GM21717 (cell line): ENCODE measurements around the gene IPO9.
A peak's percentile ranks its signal among the peaks of the same experiment; 100 is the strongest.

ENCODE experiments used
- ATAC-seq: cut with Tn5 transposase; IDR thresholded peaks from one replicate; pipeline ENCODE4 v1.9.1; 2021; ENCODE audit warnings: mild to moderate bottlenecking, moderate library complexity; ENCODE audit not compliant: unreplicated experiment

IPO9 gene

GRCh38 chr1:201886103-201886885 lies 57.3 kb downstream of the IPO9 start:
- no peak for ATAC-seq

DNA sequence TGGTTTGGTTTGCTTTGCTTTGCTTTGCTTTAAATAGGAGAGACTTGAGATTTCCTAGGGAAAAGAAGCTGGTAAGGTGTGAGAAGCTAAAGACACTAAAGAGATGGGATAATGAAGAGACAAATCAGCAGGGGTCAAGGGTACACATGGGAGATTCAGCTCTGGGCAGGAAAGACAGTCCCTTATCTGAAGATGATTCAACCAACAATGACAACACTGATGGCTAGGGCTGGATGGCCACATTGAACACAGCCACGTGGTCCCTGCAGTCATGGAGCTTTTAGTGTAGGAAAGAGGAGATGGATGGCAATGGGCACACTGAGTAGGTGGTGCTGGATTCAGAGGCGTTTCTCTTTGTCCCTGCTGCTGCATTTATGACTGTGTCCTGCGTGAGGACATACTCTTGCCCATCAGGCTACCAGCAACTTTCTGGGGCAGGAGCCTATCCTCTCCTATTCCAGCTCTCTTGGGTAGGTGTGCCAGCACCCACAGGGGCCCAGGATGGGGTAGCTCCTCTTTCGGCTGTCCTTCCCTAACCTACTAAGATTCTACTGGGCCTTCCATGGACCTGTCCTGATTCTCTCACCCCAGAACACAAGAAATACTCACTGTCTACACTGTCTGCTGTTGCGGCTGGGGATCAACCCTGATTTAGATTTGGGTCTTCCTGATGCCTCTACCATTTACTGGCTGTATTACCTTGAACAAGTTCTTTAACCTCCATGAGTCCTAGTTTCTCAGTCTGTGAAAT lies 58.3 kb downstream of the IPO9 start:
- ATAC-seq = no peak

GRCh38 chr1:201888282-201889089 lies 59.5 kb downstream of the IPO9 start, which contains the start of gene SHISA4:
Gene SHISA4, plus strand, starts transcription at chr1:201888898. Its CDS starts 97 bp downstream, at chr1:201888995.
- ATAC-seq = no peak

- ATAC-seq = no peak
Observed at GRCh38 chr1:201889090-201889968, 60.4 kb downstream of the IPO9 start.

GRCh38 chr1:201890223-201890622 lies 61.3 kb downstream of the IPO9 start:
- no peak for ATAC-seq

DNA sequence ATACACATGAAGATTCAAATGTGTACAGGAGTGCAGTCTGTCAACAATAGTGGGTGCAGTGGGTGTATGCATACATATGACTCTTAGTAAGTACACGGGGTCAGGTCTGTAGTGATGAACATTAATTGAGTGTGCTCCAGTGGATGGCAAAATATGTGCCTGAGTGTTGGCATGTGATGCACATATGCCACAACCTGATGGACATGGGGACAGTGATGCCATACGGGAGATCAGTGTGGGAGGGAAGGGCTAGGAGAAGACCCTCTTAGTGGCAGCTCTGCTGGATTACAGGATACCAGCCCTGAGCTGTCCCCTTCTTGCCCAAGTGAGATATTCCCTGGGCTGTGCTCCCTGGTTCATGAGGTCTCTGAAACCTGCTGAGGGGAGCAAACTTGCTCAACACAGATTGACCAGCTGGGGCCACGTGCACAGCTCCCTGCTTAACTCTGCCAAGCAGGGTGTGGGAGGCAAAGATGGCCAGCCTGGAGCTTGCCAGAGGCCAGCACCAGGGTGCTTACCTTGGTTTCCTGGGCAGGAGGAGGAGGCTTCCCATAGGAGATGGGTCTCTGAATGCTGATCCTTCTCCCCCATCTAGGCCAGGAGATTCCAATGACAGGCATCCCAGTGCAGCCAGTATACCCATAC lies 62.0 kb downstream of the IPO9 start:
- ATAC-seq = no peak

DNA sequence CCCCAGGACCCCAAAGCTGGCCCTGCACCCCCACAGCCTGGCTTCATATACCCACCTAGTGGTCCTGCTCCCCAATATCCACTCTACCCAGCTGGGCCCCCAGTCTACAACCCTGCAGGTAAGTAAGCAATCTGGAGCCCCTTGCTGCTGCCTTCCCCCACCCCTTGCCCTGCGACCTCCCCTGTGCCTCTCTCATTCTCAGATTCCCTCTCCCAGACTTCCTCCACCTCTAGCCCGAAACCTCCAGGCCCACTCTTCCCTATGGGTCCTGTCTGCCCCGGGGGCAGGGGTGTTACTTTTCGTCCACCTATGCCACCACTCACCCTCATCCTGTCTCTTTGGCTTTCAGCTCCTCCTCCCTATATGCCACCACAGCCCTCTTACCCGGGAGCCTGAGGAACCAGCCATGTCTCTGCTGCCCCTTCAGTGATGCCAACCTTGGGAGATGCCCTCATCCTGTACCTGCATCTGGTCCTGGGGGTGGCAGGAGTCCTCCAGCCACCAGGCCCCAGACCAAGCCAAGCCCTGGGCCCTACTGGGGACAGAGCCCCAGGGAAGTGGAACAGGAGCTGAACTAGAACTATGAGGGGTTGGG lies 62.6 kb downstream of the IPO9 start:
- ATAC-seq = no peak

- ATAC-seq = no peak
Observed at GRCh38 chr1:201892211-201892610, 63.3 kb downstream of the IPO9 start.

DNA sequence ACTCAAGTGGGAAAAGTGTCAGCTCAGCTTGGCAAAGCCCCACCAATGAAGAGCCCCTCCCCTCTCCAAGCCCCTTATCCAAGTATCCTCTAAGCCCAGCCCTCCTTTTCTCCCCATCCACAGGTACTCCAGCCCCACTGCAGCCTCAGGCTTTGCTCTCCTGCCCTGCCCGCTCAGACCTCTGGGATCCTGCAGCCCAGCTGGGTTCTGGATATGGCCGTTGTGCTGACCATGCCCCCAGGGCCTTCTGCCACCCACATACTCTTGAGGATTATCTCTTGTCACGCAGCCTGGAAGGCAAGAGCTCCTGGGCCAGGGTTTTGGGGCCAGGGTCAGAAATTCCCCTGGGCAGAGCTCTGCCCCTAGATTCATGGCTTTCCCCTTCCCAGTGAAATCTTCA lies 64.5 kb downstream of the IPO9 start:
- ATAC-seq = no peak

DNA sequence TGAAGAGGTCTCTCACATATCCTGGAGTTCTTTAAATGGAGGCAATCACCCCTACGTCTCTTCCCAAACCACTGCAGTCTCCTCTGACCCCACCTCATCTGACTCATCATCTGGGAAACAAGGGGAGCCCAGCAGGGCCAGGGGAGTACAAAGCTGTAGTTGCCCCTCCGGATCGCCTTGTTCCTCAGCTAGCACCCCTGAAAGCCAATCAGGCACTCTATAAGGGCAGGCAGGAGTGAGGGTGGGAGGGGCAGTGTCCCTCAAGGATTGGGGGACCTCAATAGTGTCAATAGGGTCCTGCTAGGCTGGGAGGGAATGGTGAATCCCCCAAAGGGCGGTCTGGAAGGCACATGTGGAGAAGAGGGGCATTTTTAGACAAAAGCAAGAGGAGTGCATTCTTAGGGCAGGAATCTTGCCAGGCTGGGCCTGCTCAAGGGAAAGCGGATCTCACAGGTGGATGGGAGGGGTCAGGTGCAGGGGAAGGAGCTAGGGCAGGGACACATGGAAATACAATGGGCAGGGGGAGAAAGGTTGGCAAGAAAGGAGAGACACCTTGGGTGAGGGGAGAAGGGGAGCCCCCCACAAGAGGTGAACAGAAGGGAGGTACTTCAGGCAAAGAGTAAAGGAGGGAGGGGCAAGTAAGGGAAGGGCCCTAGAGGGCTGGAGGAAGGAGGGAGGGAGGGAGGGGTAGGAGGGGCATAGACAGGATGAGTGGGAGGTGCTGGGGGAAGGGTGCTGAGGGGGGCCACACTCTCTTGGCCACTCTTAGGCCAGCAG lies 65.6 kb downstream of the IPO9 start:
- ATAC-seq = no peak

GRCh38 chr1:201895120-201895665 lies 66.2 kb downstream of the IPO9 start:
- no peak for ATAC-seq

DNA sequence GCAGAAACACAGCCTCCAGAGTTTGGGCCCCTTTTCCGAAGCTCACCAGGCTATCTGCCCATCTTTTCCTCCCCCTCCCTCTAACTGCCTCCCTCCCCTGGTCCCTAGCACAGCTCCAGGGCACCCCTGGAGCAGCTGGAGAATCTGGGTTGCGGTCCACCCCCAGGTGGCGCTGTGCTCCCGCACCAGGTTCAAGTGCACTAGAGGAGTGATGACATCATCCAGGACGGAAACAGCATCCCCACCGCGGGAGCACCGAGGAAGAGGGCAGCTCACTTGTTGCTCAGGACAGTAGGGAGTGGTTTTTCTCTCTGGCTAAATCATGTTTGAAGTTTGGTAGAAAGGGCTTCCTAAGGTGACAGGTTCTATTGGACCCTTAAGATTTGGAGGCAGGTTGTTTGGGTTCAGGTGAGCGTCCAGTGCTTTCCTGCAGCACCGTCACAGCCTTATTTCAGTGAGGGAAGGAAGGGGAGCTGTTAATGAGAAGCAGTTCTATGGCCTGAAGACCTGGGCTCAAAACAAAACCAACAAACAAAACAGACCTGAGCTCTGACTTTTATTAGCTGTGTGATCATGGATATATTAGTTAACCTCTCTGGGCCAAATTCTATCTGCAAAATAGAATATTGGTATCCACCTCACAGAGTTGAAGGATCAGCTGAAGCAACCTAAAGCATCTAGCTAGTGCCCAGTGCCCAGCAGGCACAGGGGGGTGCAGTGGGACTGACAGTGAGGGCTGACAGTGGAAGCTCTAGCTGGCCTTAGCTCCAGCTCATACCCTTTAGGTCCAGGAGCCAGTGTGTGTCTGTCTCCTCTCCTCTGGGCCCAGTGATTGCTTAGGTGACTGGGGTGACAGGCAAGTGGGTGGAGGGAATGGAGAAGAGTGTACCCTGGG lies 67.2 kb downstream of the IPO9 start:
- peak; percentile 65 for ATAC-seq

GRCh38 chr1:201896951-201897391 lies 68.0 kb downstream of the IPO9 start:
- no peak for ATAC-seq

DNA sequence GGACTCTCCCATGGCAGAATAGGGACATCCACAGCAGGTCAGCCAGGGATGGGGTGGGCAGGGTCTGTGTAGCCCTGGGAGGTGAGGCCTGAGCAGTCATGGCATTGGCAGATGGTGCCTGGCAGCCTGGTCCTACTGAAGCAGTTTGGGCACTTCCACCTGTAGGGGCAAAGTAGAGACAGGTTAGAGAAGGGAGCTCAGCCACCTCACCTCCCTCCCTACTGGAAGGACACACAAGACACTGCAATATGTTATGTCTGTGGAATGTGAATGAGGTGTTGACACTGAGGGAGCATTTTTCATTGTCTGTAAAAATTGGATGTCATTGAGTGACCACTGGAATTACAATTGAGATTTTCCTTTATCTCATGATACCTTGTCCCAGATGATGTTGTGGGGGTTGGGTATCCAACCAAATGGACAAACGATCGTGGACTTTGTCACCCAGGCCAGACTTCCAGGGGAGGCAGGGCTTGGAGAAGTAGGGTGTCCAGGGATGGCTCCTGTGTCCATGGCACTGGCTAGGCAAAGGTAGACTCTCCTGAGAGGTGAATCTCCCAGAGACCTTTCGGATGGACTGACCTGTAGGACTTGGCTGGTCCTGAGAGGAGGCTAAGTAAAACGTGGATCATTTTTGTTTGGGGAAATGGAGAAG lies 69.4 kb downstream of the IPO9 start:
- no peak for ATAC-seq

GRCh38 chr1:201898992-201899391 lies 70.0 kb downstream of the IPO9 start:
- ATAC-seq = no peak

GRCh38 chr1:201899683-201900429 lies 70.9 kb downstream of the IPO9 start:
- ATAC-seq = no peak
